Activated CD8-positive, alpha-beta memory T cell treated with anti-CD3 and anti-CD28 coated beads, Interleukin-2, amount 10 ng/mL, durations not matched to agents 7 days and 5 days (primary cell): ENCODE data around the gene NCAM2. TPM values are rescaled to one million over a fixed set of nuclear protein-coding genes. Genes with fewer than 3 reads are reported as not detected.
"Not testable (repeated sequence)": the region's sequence is repeated elsewhere in the genome, so short reads cannot be mapped to it uniquely, and the experiment has no call there.

Experiments used
- ATAC-seq: fragments of 150-1000 bp; cut with Tn5 transposase; one replicate; pipeline ENCODE4 v1.10.0; 2021; ENCODE audit warnings: moderate library complexity
- CTCF ChIA-PET: fragments of 350-600 bp; sonication (Branson Sonifier 250); formaldehyde crosslinking; loops from one replicate; lab custom pipeline; 2021; ENCODE audit warnings: antibody characterized with exemption; lab: Charles Lee
- DNase-seq: peaks from one replicate; pipeline ENCODE4 v3.0.0-alpha.2; 2020
- H3K27ac Mint-ChIP-seq: one replicate; pipeline ENCODE4 v1.8.0; 2021; ENCODE audit warnings: mild to moderate bottlenecking, mixed read lengths
- H3K27me3 Mint-ChIP-seq: one replicate; pipeline ENCODE4 v1.8.0; 2021; ENCODE audit warnings: mixed read lengths
- H3K36me3 Mint-ChIP-seq: one replicate; pipeline ENCODE4 v1.8.0; 2021; ENCODE audit warnings: mild to moderate bottlenecking, mixed read lengths
- H3K4me1 Mint-ChIP-seq: one replicate; pipeline ENCODE4 v1.8.0; 2021; ENCODE audit warnings: mixed read lengths
- H3K4me3 Mint-ChIP-seq: one replicate; pipeline ENCODE4 v1.8.0; 2021; ENCODE audit warnings: mild to moderate bottlenecking, moderate library complexity, mixed read lengths
- H3K9me3 Mint-ChIP-seq: one replicate; pipeline ENCODE4 v1.8.0; 2022; ENCODE audit warnings: low read depth, mixed read lengths
- total RNA-seq, 2 experiments: library from RNA; stranded (reverse); gene quantifications; one replicate each; pipeline ENCODE4 v1.2.3, GENCODE V29; 2021

NCAM2 gene
- total RNA-seq, 2 experiments from 2014 or later = not detected

- no peaks in the 10 kb centered on the region for H3K4me1 Mint-ChIP-seq
- H3K27me3 Mint-ChIP-seq = no peaks in the 10 kb centered on the region
- CTCF ChIA-PET = no interaction called here
- peaks cover 2% of the 10 kb centered on the region for H3K9me3 Mint-ChIP-seq
- ATAC-seq (no peak), DNase-seq (no peak)
- H3K27ac Mint-ChIP-seq = no peak overlapping the region
- H3K36me3 Mint-ChIP-seq = no peaks in the 10 kb centered on the region
- no peak overlapping the region for H3K4me3 Mint-ChIP-seq
Observed at GRCh38 chr21:21148514-21148913, 150.3 kb downstream of the NCAM2 start.

- H3K4me3 Mint-ChIP-seq, CTCF ChIA-PET, H3K9me3 Mint-ChIP-seq: not testable (repeated sequence)
Observed at GRCh38 chr21:21149445-21149844, 151.2 kb downstream of the NCAM2 start.

GRCh38 chr21:21151231-21151630, 153.0 kb downstream of the NCAM2 start:
- H3K27me3 Mint-ChIP-seq = no peaks in the 10 kb centered on the region
- no peaks in the 10 kb centered on the region for H3K4me1 Mint-ChIP-seq
- ATAC-seq (no peak), DNase-seq (no peak)
- peaks cover 2% of the 10 kb centered on the region for H3K9me3 Mint-ChIP-seq
- H3K4me3 Mint-ChIP-seq = no peak overlapping the region
- H3K27ac Mint-ChIP-seq = no peak overlapping the region
- CTCF ChIA-PET = no interaction called here
- H3K36me3 Mint-ChIP-seq = no peaks in the 10 kb centered on the region

More at GRCh38 chr21:21149445-21149844, 151.2 kb downstream of the NCAM2 start:
- not testable (repeated sequence) for H3K36me3 Mint-ChIP-seq, H3K4me1 Mint-ChIP-seq, ATAC-seq, H3K27ac Mint-ChIP-seq, DNase-seq, H3K27me3 Mint-ChIP-seq

GRCh38 chr21:21156397-21156796, 158.2 kb downstream of the NCAM2 start:
- H3K36me3 Mint-ChIP-seq = no peaks in the 10 kb centered on the region
- H3K4me1 Mint-ChIP-seq = no peaks in the 10 kb centered on the region
- H3K27ac Mint-ChIP-seq = no peak overlapping the region
- H3K27me3 Mint-ChIP-seq = no peaks in the 10 kb centered on the region
- ATAC-seq (no peak), DNase-seq (no peak)
- no peaks in the 10 kb centered on the region for H3K9me3 Mint-ChIP-seq
- CTCF ChIA-PET = no interaction called here
- no peak overlapping the region for H3K4me3 Mint-ChIP-seq

- Mint-ChIP-seq H3K4me3 (no peak overlapping the region), H3K27ac (no peak overlapping the region), H3K27me3 (no peaks in the 10 kb centered on the region), H3K36me3 (no peaks in the 10 kb centered on the region), H3K4me1 (no peaks in the 10 kb centered on the region), H3K9me3 (no peaks in the 10 kb centered on the region)
- ATAC-seq = no peak
- CTCF ChIA-PET = no interaction called here
- no peak for DNase-seq
Observed at GRCh38 chr21:21156957-21157356, 158.7 kb downstream of the NCAM2 start.

- CTCF ChIA-PET = no interaction called here
Observed at GRCh38 chr21:21158376-21158918, 160.2 kb downstream of the NCAM2 start.

GRCh38 chr21:21159253-21159899, 161.2 kb downstream of the NCAM2 start:
- Mint-ChIP-seq H3K9me3 (no peaks in the 10 kb centered on the region), H3K36me3 (no peaks in the 10 kb centered on the region)
- no peak for ATAC-seq

More at GRCh38 chr21:21158376-21158918, 160.2 kb downstream of the NCAM2 start:
- ATAC-seq (no peak), DNase-seq (no peak)
- Mint-ChIP-seq H3K27ac (no peak overlapping the region), H3K9me3 (no peaks in the 10 kb centered on the region), H3K4me1 (no peaks in the 10 kb centered on the region), H3K36me3 (no peaks in the 10 kb centered on the region), H3K4me3 (no peak overlapping the region), H3K27me3 (no peaks in the 10 kb centered on the region)

GRCh38 chr21:21162786-21163185, 164.6 kb downstream of the NCAM2 start:
- no peak overlapping the region for H3K27ac Mint-ChIP-seq
- DNase-seq = no peak
- CTCF ChIA-PET = no interaction called here

More at GRCh38 chr21:21159253-21159899, 161.2 kb downstream of the NCAM2 start:
- Mint-ChIP-seq H3K4me3 (no peak overlapping the region), H3K4me1 (no peaks in the 10 kb centered on the region), H3K27ac (no peak overlapping the region), H3K27me3 (no peaks in the 10 kb centered on the region)
- CTCF ChIA-PET = no interaction called here
- DNase-seq = no peak

GRCh38 chr21:21163904-21164303, 165.7 kb downstream of the NCAM2 start:
- no peak overlapping the region for H3K4me3 Mint-ChIP-seq
- H3K4me1 Mint-ChIP-seq = no peaks in the 10 kb centered on the region
- no peaks in the 10 kb centered on the region for H3K9me3 Mint-ChIP-seq
- no peaks in the 10 kb centered on the region for H3K36me3 Mint-ChIP-seq
- DNase-seq = peak; percentile 51
- no peak overlapping the region for H3K27ac Mint-ChIP-seq
- peak; percentile 55 for ATAC-seq
- CTCF ChIA-PET = no interaction called here
- no peaks in the 10 kb centered on the region for H3K27me3 Mint-ChIP-seq

More at GRCh38 chr21:21162786-21163185, 164.6 kb downstream of the NCAM2 start:
- no peak for ATAC-seq
- Mint-ChIP-seq H3K27me3 (no peaks in the 10 kb centered on the region), H3K36me3 (no peaks in the 10 kb centered on the region), H3K4me3 (no peak overlapping the region), H3K4me1 (no peaks in the 10 kb centered on the region), H3K9me3 (no peaks in the 10 kb centered on the region)

GRCh38 chr21:21165063-21165645, 166.9 kb downstream of the NCAM2 start:
- no peak for DNase-seq
- Mint-ChIP-seq H3K4me1 (no peaks in the 10 kb centered on the region), H3K4me3 (no peak overlapping the region), H3K27ac (no peak overlapping the region), H3K9me3 (no peaks in the 10 kb centered on the region), H3K27me3 (no peaks in the 10 kb centered on the region), H3K36me3 (no peaks in the 10 kb centered on the region)
- CTCF ChIA-PET = no interaction called here
- ATAC-seq = no peak

- DNase-seq = no peak
- CTCF ChIA-PET = no interaction called here
- H3K4me1 Mint-ChIP-seq = peaks cover 10% of the 10 kb centered on the region
- no peak for ATAC-seq
- H3K9me3 Mint-ChIP-seq = no peaks in the 10 kb centered on the region
- no peak overlapping the region for H3K27ac Mint-ChIP-seq
- H3K36me3 Mint-ChIP-seq = no peaks in the 10 kb centered on the region
- H3K4me3 Mint-ChIP-seq = no peak overlapping the region
- H3K27me3 Mint-ChIP-seq = no peaks in the 10 kb centered on the region
Observed at GRCh38 chr21:21174676-21175075, 176.5 kb downstream of the NCAM2 start.

GRCh38 chr21:21175798-21176334, 177.7 kb downstream of the NCAM2 start:
- ATAC-seq (no peak), DNase-seq (no peak)
- Mint-ChIP-seq H3K27ac (peak overlapping the region; percentile 46), H3K9me3 (no peaks in the 10 kb centered on the region), H3K4me3 (no peak overlapping the region), H3K27me3 (no peaks in the 10 kb centered on the region), H3K4me1 (peaks cover 10% of the 10 kb centered on the region), H3K36me3 (no peaks in the 10 kb centered on the region)
- CTCF ChIA-PET = no interaction called here

- no peaks in the 10 kb centered on the region for H3K9me3 Mint-ChIP-seq
- no peak overlapping the region for H3K4me3 Mint-ChIP-seq
- no peaks in the 10 kb centered on the region for H3K27me3 Mint-ChIP-seq
- no peak for DNase-seq
- H3K36me3 Mint-ChIP-seq = no peaks in the 10 kb centered on the region
- no peak overlapping the region for H3K27ac Mint-ChIP-seq
- peaks cover 10% of the 10 kb centered on the region for H3K4me1 Mint-ChIP-seq
- no peak for ATAC-seq
- CTCF ChIA-PET = no interaction called here
Observed at GRCh38 chr21:21177353-21177986, 179.3 kb downstream of the NCAM2 start.
